Natural killer cell (primary cell): ENCODE measurements around the gene USP10. TPM values are rescaled to one million over a fixed set of nuclear protein-coding genes. Genes with fewer than 3 reads are reported as not detected.

ENCODE experiments used
- ATAC-seq, 3 donors: fragments of 150-1000 bp in 2 of 3; fragments of 200-7000 bp in 1 of 3; cut with Tn5 transposase; 1 replicate in 1 of 3; 2 replicates in 2 of 3; pipeline ENCODE4 v1.10.0; 2021; ENCODE audit warnings: mild to moderate bottlenecking in 2 of 3, moderate library complexity in 2 of 3
- DNase-seq, 2 donors: peaks; one replicate each; pipeline versions ENCODE4 v3.0.0 to v3.0.0-alpha.2; 2013 to 2021; ENCODE audit warnings: mixed read lengths in 1 of 2
- H3K27ac ChIP-seq: one replicate; pipeline ENCODE4 v1.5.1; 2013; ENCODE audit warnings: mild to moderate bottlenecking, low read length
- H3K27me3 ChIP-seq: one replicate; pipeline ENCODE4 v1.6.1; 2013; ENCODE audit warnings: low read length; ENCODE audit not compliant: control insufficient read depth, insufficient read depth
- H3K36me3 ChIP-seq: one replicate; pipeline ENCODE4 v1.6.1; 2013; ENCODE audit warnings: low read length; ENCODE audit not compliant: control insufficient read depth, insufficient read depth
- H3K4me1 ChIP-seq: one replicate; pipeline ENCODE4 v1.6.1; 2013; ENCODE audit warnings: low read length; ENCODE audit not compliant: control insufficient read depth, insufficient read depth
- H3K4me3 ChIP-seq: one replicate; pipeline ENCODE4 v1.5.1; 2013; ENCODE audit warnings: low read length
- H3K9me3 ChIP-seq: one replicate; pipeline ENCODE4 v1.6.1; 2013; ENCODE audit warnings: low read length; ENCODE audit not compliant: control insufficient read depth, insufficient read depth
- H3K27ac Mint-ChIP-seq, 2 donors: one replicate each; pipeline ENCODE4 v1.8.0; 2022; ENCODE audit warnings: mild to moderate bottlenecking in 2 of 2, mixed read lengths in 2 of 2, moderate library complexity in 1 of 2
- H3K27me3 Mint-ChIP-seq, 2 donors: one replicate each; pipeline ENCODE4 v1.8.0; 2022; ENCODE audit warnings: low read depth in 2 of 2, mixed read lengths in 2 of 2
- H3K36me3 Mint-ChIP-seq: one replicate; pipeline ENCODE4 v1.8.0; 2022; ENCODE audit warnings: mixed read lengths
- H3K4me1 Mint-ChIP-seq, 2 donors: one replicate each; pipeline ENCODE4 v1.8.0; 2022; ENCODE audit warnings: mixed read lengths in 2 of 2
- H3K4me3 Mint-ChIP-seq: one replicate; pipeline ENCODE4 v1.8.0; 2022; ENCODE audit warnings: mild to moderate bottlenecking, moderate library complexity, mixed read lengths
- H3K9me3 Mint-ChIP-seq, 2 donors: one replicate each; pipeline ENCODE4 v1.8.0; 2022; ENCODE audit warnings: mixed read lengths in 2 of 2
- CTCF ChIP-seq: fragments of 200-600 bp; IDR thresholded peaks from one replicate; pipeline ENCODE4 v1.8.0; 2022; ENCODE audit warnings: antibody characterized with exemption
- WGBS: methylation state at CpG from one replicate; pipeline ENCODE4 v1.1.7; 2013; ENCODE audit warnings: missing lambda C conversion rate; ENCODE audit not compliant: insufficient coverage; 5-methylcytosine and 5-hydroxymethylcytosine counted together
- intact Hi-C: fragments of 100-400 bp; cut with micrococcal nuclease; formaldehyde crosslinking; loops from one replicate; pipeline ENCODE4 v1.14.2; 2022
- total RNA-seq, 4 donors: library from RNA; stranded (reverse); fragments of 120-200 nt in 1 of 4; gene quantifications; one replicate each; pipeline versions ENCODE4 v1.2.3 to v1.2.4, GENCODE V29; 2013 to 2022

The USP10 gene
- total RNA-seq, 3 donors from 2014 or later (not counting 1 experiment from before 2014, with no cell fraction given), result 78.4 to 103 (median 100) TPM

GRCh38 chr16:84821179-84821578 lies 121.4 kb downstream of the USP10 start:
- no peak for DNase-seq
- Mint-ChIP-seq H3K27me3 (peaks cover 17 to 22% of the 10 kb centered on the region in 2 donors), H3K4me1 (peaks cover 10% of the 10 kb centered on the region in 2 donors), H3K9me3 (no peaks in the 10 kb centered on the region), H3K36me3 (no peaks in the 10 kb centered on the region), H3K27ac (no peak overlapping the region), H3K4me3 (no peak overlapping the region)
- Histone ChIP-seq H3K9me3 (no peaks in the 10 kb centered on the region), H3K4me3 (no peak overlapping the region), H3K36me3 (no peaks in the 10 kb centered on the region), H3K27me3 (peaks cover 2% of the 10 kb centered on the region), H3K27ac (no peak overlapping the region), H3K4me1 (peaks cover 16% of the 10 kb centered on the region)
- ATAC-seq, result no peak
- 96% methylated on average over 9 of the region's 9 CpGs for WGBS
- intact Hi-C loops, result no loop called here
- TF ChIP-seq CTCF, result no peak

GRCh38 chr16:84821728-84822689 lies 122.2 kb downstream of the USP10 start:
- Histone ChIP-seq H3K27ac (no peak overlapping the region), H3K36me3 (no peaks in the 10 kb centered on the region), H3K9me3 (no peaks in the 10 kb centered on the region), H3K4me1 (peaks cover 16% of the 10 kb centered on the region), H3K27me3 (peaks cover 2% of the 10 kb centered on the region), H3K4me3 (no peak overlapping the region)
- Mint-ChIP-seq H3K4me1 (peaks cover 10% of the 10 kb centered on the region in 2 donors), H3K36me3 (no peaks in the 10 kb centered on the region), H3K9me3 (no peaks in the 10 kb centered on the region), H3K4me3 (no peak overlapping the region), H3K27me3 (peaks cover 17 to 22% of the 10 kb centered on the region in 2 donors), H3K27ac (no peak overlapping the region)
- no peak for TF ChIP-seq CTCF
- WGBS, result 79% methylated on average over 12 of the region's 13 CpGs
- no peak for DNase-seq
- no peak for ATAC-seq
- intact Hi-C loops, result no loop called here

- H3K27ac ChIP-seq, result no peak overlapping the region
- Mint-ChIP-seq H3K9me3 (no peaks in the 10 kb centered on the region), H3K4me3 (no peak overlapping the region), H3K27ac (no peak overlapping the region), H3K36me3 (no peaks in the 10 kb centered on the region), H3K27me3 (peaks cover 17 to 22% of the 10 kb centered on the region in 2 donors), H3K4me1 (peaks cover 10% of the 10 kb centered on the region in 2 donors)
- peaks cover 16% of the 10 kb centered on the region for H3K4me1 ChIP-seq
- peaks cover 2% of the 10 kb centered on the region for H3K27me3 ChIP-seq
- no peak overlapping the region for H3K4me3 ChIP-seq
- intact Hi-C loops, result no loop called here
- TF ChIP-seq CTCF, result no peak
- WGBS, result 99% methylated on average over 6 of the region's 6 CpGs
- H3K36me3 ChIP-seq, result no peaks in the 10 kb centered on the region
- DNase-seq (no peak), ATAC-seq (no peak)
- no peaks in the 10 kb centered on the region for H3K9me3 ChIP-seq
Observed at GRCh38 chr16:84822990-84823389, 123.2 kb downstream of the USP10 start.
